GM04503 (cell line): ENCODE data around the gene PEX14.
A peak's percentile ranks its signal among the peaks of the same experiment; 100 is the strongest.
"Not testable (repeated sequence)": the region's sequence is repeated elsewhere in the genome, so short reads cannot be mapped to it uniquely, and the experiment has no call there.

Source experiments
- DNase-seq: peaks from one replicate; pipeline ENCODE4 v3.0.0-alpha.2; 2012; ENCODE audit warnings: low read depth

The PEX14 gene

DNA sequence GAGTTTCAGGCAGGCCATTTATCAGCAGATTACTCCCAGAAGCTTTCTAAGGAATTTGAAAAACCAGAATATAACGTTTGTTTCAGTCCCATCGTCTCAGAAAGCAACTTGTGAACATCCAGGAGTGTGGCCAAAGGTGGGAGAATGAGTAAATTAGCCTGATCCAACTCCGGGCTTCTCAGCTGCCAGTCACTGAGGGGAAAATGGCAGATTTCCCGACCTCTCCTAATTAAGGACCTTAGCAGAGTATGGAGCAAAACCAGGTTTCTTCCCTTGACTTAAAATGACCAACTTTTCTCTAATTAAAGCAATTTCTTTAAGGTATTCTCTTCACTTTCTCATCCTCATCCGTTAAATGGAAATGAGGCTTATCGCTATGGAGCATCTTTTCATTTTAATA is 23.9 kb upstream of the PEX14 start:
- DNase-seq, result no peak

DNA sequence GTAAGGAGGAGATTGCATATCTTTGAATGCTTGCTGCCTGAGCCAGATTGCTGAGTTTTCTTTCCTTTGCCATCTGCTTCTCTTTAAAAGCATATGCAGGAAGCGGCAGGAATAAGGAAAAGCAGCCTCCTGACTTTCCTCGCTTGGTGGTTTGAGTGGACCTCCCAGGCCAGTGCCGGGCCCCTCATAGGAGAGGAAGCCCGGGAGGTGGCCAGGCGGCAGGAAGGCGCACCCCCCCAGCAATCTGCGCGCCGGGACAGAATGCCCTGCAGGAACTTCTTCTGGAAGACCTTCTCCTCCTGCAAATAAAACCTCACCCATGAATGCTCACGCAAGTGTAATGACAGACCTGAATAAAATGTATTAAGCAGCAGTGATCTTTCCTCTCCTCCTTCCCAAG is 23.5 kb upstream of the PEX14 start:
- DNase-seq, result peak; percentile 49

DNA sequence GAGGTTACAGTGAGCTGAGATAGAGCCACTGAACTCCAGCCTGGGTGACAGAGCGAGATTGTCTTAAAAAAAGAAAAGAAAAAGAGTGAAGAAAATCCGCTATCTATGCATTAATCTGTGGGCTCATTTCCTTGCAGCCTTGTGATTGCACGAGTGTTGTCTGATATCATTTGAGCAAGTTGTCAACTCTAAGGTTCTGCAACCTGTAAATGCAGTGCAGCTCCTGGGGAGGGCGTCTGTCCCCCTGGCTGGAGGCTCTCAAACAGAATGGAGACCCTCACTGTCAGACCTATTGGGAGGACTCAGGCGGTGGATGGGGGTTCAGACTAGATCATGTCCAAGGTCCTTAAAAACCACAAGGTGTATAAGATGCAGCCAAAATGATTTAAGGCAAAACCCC is 18.7 kb upstream of the PEX14 start:
- DNase-seq, result no peak

DNA sequence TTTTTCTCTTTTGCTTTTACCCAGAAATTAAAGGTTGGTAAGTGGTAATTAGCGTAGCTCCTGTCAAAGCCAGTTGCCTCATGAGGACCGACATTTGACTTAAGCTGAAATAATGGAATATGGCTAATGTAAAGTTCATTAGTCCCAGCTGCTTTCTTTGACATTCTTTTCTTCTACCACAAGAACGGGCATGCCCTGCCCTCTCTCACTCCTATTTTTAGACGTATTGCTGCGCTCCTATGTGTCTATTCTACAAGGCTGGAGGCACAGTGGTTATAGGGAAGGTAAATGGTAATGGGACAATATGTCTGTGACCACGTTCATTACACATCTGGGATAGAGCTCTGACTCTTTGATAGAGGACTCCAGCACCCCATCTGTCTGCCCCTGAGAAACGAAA is 18.1 kb upstream of the PEX14 start:
- no peak for DNase-seq

DNA sequence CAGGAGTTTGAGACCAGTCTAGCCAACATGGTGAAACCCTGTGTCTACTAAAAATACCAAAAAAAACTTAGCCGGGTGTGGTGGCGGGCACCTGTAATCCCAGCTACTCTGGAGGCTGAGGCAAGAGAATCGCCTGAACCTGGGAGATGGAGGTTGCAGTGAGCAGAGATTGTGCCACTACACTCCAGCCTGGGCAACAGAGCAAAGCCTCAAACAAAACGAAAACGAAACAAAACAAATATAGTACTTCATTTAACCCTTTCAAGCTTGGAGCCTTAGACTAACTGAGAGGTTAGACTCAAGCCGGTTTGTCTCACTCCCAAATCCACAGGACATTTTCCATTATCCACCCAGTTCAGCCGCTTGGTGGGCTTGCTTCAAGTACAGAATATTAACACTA is 17.3 kb upstream of the PEX14 start:
- DNase-seq, result not testable (repeated sequence)

DNA sequence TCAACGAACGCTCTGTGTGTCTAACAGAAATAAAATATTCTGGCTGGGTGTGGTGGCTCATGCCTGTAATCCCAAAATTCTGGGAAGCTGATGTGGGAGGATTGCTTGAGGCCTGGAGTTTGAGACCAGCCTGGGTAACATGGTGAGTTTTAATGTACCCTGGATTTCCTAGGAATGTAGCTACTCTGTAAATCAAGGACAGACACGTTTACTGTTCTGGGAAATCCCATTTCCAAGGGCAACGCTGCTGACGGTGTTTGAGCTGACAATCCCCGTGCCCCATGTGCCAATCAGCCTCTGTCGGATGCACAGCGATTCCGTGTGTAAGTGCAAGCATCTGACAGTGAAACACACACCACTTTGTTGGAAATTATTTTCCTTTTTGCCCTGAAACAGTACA is 16.9 kb upstream of the PEX14 start:
- no peak for DNase-seq

DNA sequence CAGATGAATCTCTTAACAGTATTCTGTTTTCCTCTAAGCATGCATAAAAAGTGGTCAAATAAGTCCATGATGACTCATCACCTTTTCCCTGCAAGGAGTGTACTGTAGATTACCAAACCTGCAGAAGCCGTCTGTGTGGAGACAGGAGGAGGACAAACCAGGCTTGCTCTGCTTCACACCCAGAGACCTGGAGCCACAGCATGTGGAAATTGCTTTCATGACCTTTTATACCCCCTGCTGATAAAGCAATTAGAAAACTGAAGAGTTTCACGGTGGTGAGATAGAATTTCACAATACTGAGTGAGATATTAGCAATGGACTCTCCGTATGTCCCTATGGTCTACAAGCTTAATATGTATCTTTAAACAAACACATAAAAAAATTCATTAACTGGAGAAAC is 15.6 kb upstream of the PEX14 start:
- peak; percentile 42 for DNase-seq

DNA sequence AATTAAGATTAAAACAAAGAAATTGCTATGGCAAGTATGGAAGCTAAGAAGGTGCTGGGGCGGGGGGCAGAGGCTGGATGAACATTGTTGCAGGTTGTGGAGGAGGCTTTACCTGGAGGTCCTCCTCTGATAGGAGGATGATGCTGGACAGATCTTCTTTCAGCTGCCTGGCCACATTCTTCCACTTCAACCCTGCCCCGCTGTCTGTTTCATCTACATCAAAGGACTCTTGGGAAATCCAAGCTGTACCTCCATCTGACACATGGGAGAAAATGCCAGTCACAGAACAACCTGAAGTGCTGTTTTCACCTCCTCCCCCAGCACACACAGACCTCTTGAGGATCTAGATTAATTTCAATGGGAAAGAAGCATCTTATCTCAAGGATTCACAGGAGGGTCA is 7.7 kb upstream of the PEX14 start:
- DNase-seq, result no peak

DNA sequence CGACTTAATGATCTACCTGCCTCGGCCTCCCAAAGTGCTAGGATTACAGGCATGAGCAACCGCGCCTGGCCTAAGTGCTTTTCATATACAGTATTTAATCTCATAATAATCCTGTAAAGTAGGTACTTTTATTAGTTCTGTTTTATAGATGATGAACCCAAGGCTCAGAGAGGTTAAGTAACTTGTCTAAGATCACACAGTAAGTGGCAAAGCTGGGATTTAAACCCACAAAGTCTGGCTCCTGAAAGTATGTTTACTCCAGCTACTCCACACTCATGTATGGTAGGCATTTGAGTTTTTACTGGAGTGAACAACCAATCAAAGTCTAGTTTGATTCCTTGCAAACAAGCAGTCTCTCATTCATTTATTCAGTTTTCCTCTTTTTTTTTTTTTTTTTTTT is 4.7 kb upstream of the PEX14 start:
- no peak for DNase-seq

DNA sequence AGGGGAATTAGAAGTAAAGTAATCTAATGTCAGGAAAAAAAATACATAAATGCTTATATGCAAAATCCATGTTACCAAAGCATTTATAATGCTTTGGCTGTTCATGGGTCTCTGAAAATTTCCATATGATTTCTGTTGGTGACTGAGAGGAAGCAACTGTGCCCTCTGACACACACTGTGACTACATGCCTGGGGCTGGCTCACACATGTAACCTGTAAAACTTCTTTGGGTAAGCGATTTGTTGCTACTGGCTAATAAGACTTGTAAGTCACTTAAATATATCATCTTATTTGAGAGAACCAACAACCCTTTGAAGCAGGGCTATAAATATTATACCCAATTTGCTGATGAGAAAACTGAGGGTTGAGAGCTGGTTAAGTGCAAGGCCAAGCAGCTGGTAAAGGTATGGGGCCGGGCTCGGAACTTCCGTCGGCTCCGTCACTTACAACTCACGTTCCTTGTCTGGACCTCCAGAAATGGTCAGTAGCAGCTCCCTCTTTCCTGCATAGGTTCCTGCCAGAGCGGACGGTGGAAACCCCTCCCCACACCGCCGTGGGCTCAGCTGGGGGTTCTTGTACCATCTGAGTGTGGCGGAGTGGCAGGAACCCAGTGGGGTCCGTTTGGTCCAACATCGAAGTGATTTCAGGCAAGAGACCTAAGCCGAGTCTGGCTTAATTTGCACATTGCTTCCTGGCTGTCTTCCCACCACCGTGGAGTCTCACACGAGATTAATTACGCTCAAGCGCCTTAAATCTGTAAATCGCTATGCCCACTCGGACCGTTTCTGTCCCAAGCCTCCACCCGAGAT is 3.1 kb upstream of the PEX14 start:
- peak; percentile 23 for DNase-seq

DNA sequence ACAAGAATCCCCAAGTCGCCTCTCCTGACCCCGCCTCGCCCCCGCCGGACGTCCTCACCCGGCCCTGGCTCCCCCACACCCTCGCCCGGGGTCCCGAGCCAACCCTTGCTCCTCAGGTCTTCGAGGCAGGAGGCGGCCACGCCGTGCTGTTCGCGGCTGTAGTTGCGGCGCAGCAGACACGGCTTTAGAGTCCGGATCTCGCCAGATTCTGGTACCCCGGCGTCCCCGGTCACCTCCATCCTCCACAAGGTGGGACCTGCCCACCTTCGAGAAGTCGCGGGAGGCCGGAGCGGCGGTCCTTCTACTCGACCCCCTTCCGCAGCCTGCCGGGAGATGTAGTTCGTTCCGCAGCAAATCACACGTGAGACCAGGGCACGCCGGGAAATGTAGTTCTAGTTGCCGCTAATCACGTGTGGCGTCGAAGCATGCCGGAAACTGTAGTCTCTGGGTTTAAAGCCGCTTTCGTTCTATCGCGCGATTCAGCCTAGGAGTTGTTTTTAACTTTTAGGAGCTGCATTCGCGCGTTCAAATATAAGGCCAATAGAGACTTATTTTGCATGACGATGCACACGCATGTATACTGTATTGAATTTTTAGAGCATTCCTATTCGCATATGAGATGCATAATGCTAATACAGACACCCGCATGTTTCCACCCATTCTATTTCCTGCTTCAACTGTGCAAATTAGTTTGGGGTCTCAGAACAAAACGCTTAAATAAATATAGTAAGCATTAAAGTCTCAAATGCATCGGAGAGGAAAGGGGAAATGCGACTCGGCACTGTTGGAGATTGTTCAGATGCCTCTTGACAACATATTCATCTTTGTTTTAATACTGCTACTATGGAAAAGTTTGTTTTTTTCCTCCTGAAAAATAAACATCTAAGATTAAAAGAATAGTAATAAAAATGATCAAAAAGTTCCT is 2.3 kb upstream of the PEX14 start, which contains the start of gene DFFA:
DFFA (minus strand) TSS at position 310 of the 925 bp plus-strand sequence; CDS start at position 239, 71 bp downstream.
- DNase-seq, result peak; percentile 85

DNA sequence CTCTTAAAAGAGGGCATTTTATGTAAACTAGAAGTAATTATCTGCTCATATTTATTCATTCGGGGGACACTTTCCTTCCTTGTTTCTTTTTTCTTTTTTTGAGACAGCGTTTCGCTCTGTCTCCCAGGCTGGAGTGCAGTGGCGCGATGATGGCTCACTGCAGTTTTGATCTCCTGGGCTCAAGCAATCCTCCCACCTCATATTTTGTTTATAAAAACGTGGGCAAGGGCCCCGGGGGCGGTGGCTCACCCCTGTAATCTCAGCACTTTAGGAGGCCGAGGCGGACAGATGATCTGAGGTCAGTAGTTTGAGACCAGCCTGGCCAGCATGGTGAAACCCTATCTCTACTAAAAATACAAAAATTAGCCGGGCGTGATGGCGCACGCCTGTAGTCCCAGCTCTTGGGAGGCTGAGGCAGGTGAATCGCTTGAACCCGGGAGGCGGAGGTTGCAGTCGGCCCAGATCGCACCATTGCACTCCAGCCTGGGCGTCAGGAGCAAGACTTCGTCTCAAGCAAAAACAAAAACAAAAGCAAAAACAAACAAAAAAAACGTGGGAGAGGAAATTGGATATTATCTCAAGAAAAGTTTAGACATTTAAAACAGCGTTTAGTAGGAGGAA is 1.5 kb upstream of the PEX14 start:
- no peak for DNase-seq

DNA sequence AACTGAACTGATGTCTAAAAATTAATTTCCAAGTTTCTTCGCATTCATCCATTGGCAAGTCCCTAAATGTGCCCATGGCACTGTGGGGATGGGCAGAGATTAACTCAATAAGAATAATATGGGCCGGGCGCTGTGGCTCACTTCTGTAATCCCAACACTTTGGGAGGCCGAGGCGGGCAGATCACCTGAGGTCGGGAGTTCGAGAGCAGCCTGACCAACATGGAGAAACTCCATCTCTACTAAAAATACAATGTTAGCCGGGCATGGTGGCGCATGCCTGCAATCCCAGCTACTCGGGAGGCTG is 489 bp upstream of the PEX14 start:
- DNase-seq, result not testable (repeated sequence)

DNA sequence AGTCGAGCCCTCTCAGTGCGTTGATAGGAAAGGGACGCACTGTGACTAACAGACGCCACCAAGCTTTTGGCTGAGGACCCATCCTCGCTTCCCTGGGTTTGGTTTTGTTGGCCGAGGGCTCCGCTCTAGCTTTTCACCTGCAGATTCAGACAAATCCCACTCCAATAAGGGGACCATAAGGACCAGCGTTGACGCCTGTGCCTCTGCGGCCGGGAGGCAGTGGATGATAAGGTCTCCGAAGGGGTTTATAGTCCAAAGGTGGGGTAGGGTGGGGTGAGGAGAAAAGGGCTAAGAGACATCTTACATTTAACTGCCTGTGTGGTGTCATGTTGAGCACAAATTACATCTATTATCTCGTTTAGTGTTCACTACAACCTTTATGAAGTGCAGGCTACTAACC is 760 bp downstream of the PEX14 start:
- no peak for DNase-seq

DNA sequence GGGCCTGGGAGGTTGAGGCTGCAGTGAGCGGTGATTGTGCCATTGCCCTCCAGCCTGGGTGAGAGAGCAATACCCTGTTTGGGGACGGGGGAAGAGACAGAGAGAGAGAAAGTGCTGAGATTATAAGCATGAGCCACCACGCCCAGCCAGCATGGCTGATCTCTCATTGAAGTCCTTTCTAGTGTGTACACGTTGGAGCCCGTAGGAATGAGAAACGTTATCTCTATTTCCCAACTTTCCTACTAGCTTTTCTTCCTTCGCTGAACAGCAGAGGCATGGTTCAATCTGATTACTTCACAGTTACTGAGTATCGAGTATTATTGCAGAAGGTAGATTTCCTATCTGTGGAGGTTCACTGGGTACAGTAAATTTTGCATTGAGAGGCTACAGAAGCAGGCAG is 4.5 kb downstream of the PEX14 start:
- no peak for DNase-seq

DNA sequence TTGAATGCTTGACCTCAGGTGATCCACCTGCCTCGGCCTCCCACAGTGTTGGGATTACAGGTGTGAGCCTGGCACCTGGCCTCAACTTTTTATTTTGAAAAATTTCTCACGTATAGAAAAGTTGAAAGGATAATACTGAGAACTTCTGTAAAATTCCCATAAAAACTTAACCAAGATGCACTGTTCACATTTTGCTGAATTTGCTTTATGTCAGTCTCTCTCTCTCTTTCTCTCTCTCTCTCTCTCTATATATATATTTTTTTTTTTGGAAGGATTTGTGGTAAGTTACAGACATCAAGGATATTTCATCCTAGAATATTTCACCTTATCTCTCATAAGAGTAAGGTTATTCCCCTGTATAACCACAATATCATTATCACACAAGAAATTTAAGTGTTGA is 5.9 kb downstream of the PEX14 start:
- DNase-seq, result no peak

DNA sequence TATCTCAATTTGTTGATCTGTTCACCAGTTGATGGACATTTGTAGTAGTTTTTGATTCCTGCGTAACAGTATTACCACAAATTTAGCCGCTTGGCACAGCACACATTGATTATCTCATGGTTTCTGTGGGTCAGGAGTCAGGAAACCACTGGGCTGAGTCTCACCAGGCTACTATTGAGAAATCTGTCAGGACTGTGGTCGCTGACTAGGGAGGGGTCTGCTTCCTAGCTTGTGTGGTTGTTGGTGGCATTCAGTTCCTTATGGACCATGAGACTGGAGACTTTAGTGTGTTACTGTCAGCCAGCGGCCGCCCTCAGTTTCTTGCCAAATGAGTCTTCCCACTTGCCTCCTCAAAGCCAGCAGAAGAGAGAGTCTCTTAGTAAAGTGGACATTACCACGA is 9.8 kb downstream of the PEX14 start:
- no peak for DNase-seq

DNA sequence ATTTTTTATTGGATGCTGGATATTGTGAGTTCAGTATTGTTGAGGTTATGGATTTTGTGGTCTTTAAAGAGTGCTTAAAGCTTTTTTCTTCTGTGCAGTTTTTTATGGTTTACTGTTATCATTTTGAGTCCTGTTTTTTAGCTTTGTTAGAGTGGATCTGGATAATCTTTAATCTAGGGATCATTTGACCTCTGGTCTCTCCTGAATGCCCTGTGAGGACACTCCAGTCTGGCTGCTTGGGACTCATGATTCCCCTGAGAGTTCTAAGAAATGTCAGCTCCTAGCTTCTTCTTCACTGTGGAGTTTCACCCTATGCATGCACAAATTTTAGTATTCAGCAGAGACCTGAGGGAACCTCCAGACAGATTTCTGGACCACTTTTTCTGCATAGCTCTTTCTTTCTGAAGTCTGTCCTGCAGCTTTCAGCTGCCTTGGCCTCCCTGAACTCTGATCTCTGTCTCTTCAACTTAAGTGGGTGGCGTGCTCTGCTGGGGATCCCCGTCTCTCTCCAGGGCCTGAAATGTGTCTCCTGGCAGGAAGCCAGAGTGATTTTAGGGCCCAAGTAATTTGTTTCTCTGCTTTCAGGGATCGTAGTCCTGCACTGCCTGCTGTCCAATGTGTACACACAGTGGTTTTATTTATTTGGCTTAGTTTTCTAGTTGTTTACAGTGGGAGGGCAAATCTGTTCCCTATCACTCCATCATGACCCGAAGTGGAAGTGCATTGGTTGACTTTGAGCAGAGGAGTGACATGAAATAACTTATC is 14.7 kb downstream of the PEX14 start:
- DNase-seq, result no peak

DNA sequence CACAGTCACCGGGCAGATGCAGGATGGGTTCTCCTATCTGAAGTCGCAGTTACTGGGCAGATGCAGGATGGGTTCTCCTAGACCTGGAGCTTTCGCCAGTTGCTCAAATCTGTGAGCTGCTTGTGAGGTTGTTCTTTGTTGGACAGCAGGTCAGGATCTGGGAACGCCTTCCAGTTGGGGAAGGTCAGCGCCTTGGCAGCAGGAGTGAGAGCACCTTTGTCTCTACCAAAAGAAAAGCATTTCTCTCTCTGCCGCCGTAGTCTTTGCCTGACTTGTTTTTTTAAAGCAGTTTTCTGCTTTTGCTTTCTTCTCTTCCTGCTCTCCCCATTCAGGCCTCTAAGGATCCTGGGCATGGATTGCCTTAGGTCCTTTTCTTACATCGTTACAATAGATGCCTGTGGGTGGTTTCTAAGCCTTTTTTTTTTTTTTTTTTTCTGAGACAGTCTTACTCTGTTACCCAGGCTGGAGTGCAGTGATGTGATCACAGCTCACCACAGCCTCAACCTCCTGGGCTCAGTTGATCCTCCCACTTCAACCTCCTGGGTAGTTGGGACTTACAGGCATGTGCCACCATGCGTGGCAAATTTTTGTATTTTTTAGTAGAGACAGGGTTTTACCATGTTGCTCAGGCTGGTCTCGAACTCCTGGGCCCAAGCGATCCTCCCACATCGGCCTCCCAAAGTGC is 15.7 kb downstream of the PEX14 start:
- no peak for DNase-seq

DNA sequence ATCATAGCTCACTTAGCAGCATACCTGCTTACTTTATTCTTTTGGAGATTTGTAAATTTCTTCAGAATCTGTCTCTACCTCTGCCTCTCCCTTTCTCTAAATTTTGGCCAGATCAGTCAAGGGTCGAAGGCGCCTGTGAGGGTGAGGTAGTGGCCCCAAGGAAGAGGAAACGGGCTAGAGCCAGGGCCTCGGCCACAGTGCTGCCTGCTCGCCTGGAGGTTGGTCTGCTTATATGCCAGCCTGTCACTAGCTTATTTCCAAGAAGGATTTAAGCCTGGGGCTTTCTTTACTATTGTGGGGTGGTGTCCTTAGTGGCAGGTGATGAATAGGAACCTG is 19.6 kb downstream of the PEX14 start:
- no peak for DNase-seq

DNA sequence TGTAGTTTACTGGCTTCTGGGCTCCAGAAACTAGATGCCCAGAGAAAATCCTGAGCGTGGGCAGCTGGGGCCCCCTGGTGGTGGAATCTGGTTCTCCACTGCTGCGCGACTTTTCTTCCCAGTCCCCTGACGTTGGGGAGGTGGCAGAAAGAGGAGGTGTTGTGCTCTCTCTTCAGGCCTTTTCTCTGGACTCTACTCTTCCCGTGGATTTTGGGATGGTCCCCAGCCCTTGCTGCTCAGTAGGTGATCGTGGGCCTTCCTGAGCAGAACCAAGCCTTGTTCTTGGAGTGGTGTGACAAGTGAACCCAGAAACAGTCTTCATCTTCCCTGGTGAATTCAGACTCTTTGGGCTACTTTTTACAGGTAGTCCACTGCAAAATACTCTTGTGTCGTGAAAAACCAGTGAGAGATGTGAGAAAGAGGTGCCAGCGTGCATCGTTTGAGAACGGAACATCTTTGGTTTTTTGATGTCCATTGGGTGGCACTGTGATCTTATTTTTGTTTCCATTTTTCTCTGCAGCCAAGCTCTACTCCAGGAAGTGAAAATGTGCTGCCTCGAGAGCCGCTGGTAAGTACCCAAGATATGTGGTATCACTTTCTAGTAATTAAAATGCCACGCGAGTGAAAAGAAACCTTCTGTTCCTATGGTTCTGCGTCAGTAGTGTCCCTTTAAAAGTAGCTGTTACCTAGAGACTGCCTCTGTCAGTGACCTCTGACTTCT is 20.2 kb downstream of the PEX14 start:
- no peak for DNase-seq
